Measurements from ENCODE around the gene ABCC5.
"Not testable (repeated sequence)": the region's sequence is repeated elsewhere in the genome, so short reads cannot be mapped to it uniquely, and the experiment has no call there.

ABCC5 gene

GRCh38 chr3:184031187-184031792 lies 13.6 kb upstream of the ABCC5 start, which contains the start of gene HTR3D:
HTR3D (plus strand) TSS chr3:184031742; CDS start chr3:184031742, 0 bp downstream.
- H3K9ac ChIP-seq (ENCODE audit: low read length), result no peak within 1 kb of the TSS
- no peaks in the 10 kb centered on the region for H4K20me1 ChIP-seq (ENCODE audit: low read depth, low read length)
- H3K9me2 ChIP-seq (replicated peaks; ENCODE audit: insufficient read depth, low read length), result no peaks in the 10 kb centered on the region
- no peaks in the 10 kb centered on the region for H3F3A ChIP-seq (ENCODE audit: insufficient read depth)
- H3K4me2 ChIP-seq (ENCODE audit: low read depth, low read length, poor library complexity, severe bottlenecking), result no peak within 1 kb of the TSS
- no peaks in the 10 kb centered on the region for H3K27me3 ChIP-seq (ENCODE audit: low read length)
- H2AFZ ChIP-seq (ENCODE audit: low read depth, low read length, severe bottlenecking), result no peak within 1 kb of the TSS
- H3K27ac ChIP-seq (ENCODE audit: low read depth, low read length), result no peak within 1 kb of the TSS
- H3K9me3 ChIP-seq (ENCODE audit: insufficient read depth, low read length), result no peaks in the 10 kb centered on the region
- no peaks in the 10 kb centered on the region for H3K79me2 ChIP-seq (ENCODE audit: insufficient read depth, low read length)
- H3K36me3 ChIP-seq (ENCODE audit: low read length), result no peaks in the 10 kb centered on the region
- TF ChIP-seq CTCF (IDR thresholded peaks at IDR 0.05; ENCODE audit: insufficient read depth, low read length, poor library complexity, severe bottlenecking), result no peak
- H3K4me3 ChIP-seq (ENCODE audit: insufficient read depth, low read length, poor library complexity, severe bottlenecking), result no peak within 1 kb of the TSS

- H3K79me2 ChIP-seq (ENCODE audit: insufficient read depth, low read length), result no peaks in the 10 kb centered on the region
- no peaks in the 10 kb centered on the region for H3F3A ChIP-seq (ENCODE audit: insufficient read depth)
- no peaks in the 10 kb centered on the region for H3K27me3 ChIP-seq (ENCODE audit: low read length)
- no peaks in the 10 kb centered on the region for H3K9me3 ChIP-seq (ENCODE audit: insufficient read depth, low read length)
- no peaks in the 10 kb centered on the region for H3K36me3 ChIP-seq (ENCODE audit: low read length)
- no peak overlapping the region for H3K27ac ChIP-seq (ENCODE audit: low read depth, low read length)
- no peak overlapping the region for H2AFZ ChIP-seq (ENCODE audit: low read depth, low read length, severe bottlenecking)
- no peak overlapping the region for H3K4me3 ChIP-seq (ENCODE audit: insufficient read depth, low read length, poor library complexity, severe bottlenecking)
- TF ChIP-seq CTCF (IDR thresholded peaks at IDR 0.05; ENCODE audit: insufficient read depth, low read length, poor library complexity, severe bottlenecking) (no peak), EZH2phosphoT487 (conservative IDR thresholded peaks at IDR 0.05; ENCODE audit: low read length) (no peak)
- no peak overlapping the region for H3K9ac ChIP-seq (ENCODE audit: low read length)
- H4K20me1 ChIP-seq (ENCODE audit: low read depth, low read length), result no peaks in the 10 kb centered on the region
- no peaks in the 10 kb centered on the region for H3K9me2 ChIP-seq (replicated peaks; ENCODE audit: insufficient read depth, low read length)
- H3K4me2 ChIP-seq (ENCODE audit: low read depth, low read length, poor library complexity, severe bottlenecking), result no peak overlapping the region
Measured at GRCh38 chr3:184030536-184030935, 12.9 kb upstream of the ABCC5 start.

- Histone ChIP-seq H3K9me2 (replicated peaks; ENCODE audit: insufficient read depth, low read length) (no peaks in the 10 kb centered on the region), H3K9ac (ENCODE audit: low read length) (no peak overlapping the region), H3K4me2 (ENCODE audit: low read depth, low read length, poor library complexity, severe bottlenecking) (no peak overlapping the region), H3F3A (ENCODE audit: insufficient read depth) (no peaks in the 10 kb centered on the region), H3K79me2 (ENCODE audit: insufficient read depth, low read length) (no peaks in the 10 kb centered on the region), H2AFZ (ENCODE audit: low read depth, low read length, severe bottlenecking) (no peak overlapping the region), H3K9me3 (ENCODE audit: insufficient read depth, low read length) (no peaks in the 10 kb centered on the region), H3K36me3 (ENCODE audit: low read length) (no peaks in the 10 kb centered on the region), H3K27me3 (ENCODE audit: low read length) (no peaks in the 10 kb centered on the region), H4K20me1 (ENCODE audit: low read depth, low read length) (no peaks in the 10 kb centered on the region), H3K4me3 (ENCODE audit: insufficient read depth, low read length, poor library complexity, severe bottlenecking) (no peak overlapping the region), H3K27ac (ENCODE audit: low read depth, low read length) (no peak overlapping the region)
- TF ChIP-seq EZH2phosphoT487 (conservative IDR thresholded peaks at IDR 0.05; ENCODE audit: low read length), result no peak
- TF ChIP-seq CTCF (IDR thresholded peaks at IDR 0.05; ENCODE audit: insufficient read depth, low read length, poor library complexity, severe bottlenecking), result no peak
Measured at GRCh38 chr3:184029443-184029842, 11.8 kb upstream of the ABCC5 start.

- not testable (repeated sequence) for H3K9ac ChIP-seq (ENCODE audit: low read length); H2AFZ ChIP-seq (ENCODE audit: low read depth, low read length, severe bottlenecking); H3K4me2 ChIP-seq (ENCODE audit: low read depth, low read length, poor library complexity, severe bottlenecking); H3K9me3 ChIP-seq (ENCODE audit: insufficient read depth, low read length); H4K20me1 ChIP-seq (ENCODE audit: low read depth, low read length); H3K79me2 ChIP-seq (ENCODE audit: insufficient read depth, low read length); H3K27me3 ChIP-seq (ENCODE audit: low read length); H3F3A ChIP-seq (ENCODE audit: insufficient read depth); H3K4me3 ChIP-seq (ENCODE audit: insufficient read depth, low read length, poor library complexity, severe bottlenecking); H3K36me3 ChIP-seq (ENCODE audit: low read length); H3K9me2 ChIP-seq (replicated peaks; ENCODE audit: insufficient read depth, low read length); H3K27ac ChIP-seq (ENCODE audit: low read depth, low read length)
Measured at GRCh38 chr3:184028275-184028890, 10.7 kb upstream of the ABCC5 start.

GRCh38 chr3:184025256-184025655 lies 7.6 kb upstream of the ABCC5 start:
- H3K79me2 ChIP-seq (ENCODE audit: insufficient read depth, low read length); H3K36me3 ChIP-seq (ENCODE audit: low read length); H3K4me3 ChIP-seq (ENCODE audit: insufficient read depth, low read length, poor library complexity, severe bottlenecking); H3K27ac ChIP-seq (ENCODE audit: low read depth, low read length); H3K9me2 ChIP-seq (replicated peaks; ENCODE audit: insufficient read depth, low read length); H2AFZ ChIP-seq (ENCODE audit: low read depth, low read length, severe bottlenecking); H3K9ac ChIP-seq (ENCODE audit: low read length); H3K27me3 ChIP-seq (ENCODE audit: low read length); H3K9me3 ChIP-seq (ENCODE audit: insufficient read depth, low read length); H3K4me2 ChIP-seq (ENCODE audit: low read depth, low read length, poor library complexity, severe bottlenecking); H4K20me1 ChIP-seq (ENCODE audit: low read depth, low read length); H3F3A ChIP-seq (ENCODE audit: insufficient read depth): not testable (repeated sequence)
